ENCODE results near the gene LIPJ. TPM values are rescaled to one million over a fixed set of nuclear protein-coding genes. Genes with fewer than 3 reads are reported as not detected.

Gene LIPJ
- polyA plus RNA-seq (ENCODE audit: insufficient read depth in 1 of 5, insufficient read length in 5 of 5, low replicate concordance in 1 of 5) = under 1 TPM; 0.09 to 0.31 (median 0.19) TPM
- long read RNA-seq, donor 1 = 0 reads
- long read RNA-seq, donor 2 = 0 reads
- long read RNA-seq, donor 3 = 0 reads
- long read RNA-seq, donor 4 = 0 reads
- long read RNA-seq, donor 5 = 0 reads
- long read RNA-seq, donor 6 = 0 reads
- long read RNA-seq, donor 7 = 0 reads
- long read RNA-seq, donor 8 = 0 reads

- DNase-seq = no peak
These were observed at the start of gene LIPJ for GRCh38 chr10:88586462-88586861. LIPJ (plus strand) TSS chr10:88586762; CDS start chr10:88590688, 3,926 bp downstream.

- no peak for DNase-seq
These were observed 49.2 kb upstream of the LIPJ start for GRCh38 chr10:88537322-88537721.

- peak; percentile 75 to 80 for DNase-seq
These were observed 48.5 kb upstream of the LIPJ start for GRCh38 chr10:88538048-88538447.

- DNase-seq = no peak
These were observed 46.2 kb upstream of the LIPJ start for GRCh38 chr10:88540351-88540750.

GRCh38 chr10:88541116-88541626 lies 45.4 kb upstream of the LIPJ start:
- DNase-seq = no peak

GRCh38 chr10:88542522-88542921 lies 44.0 kb upstream of the LIPJ start:
- no peak for DNase-seq

GRCh38 chr10:88544140-88544870 lies 42.3 kb upstream of the LIPJ start:
- DNase-seq = no peak

- DNase-seq = no peak
These were observed 41.2 kb upstream of the LIPJ start for GRCh38 chr10:88545359-88545758.

- DNase-seq = no peak
These were observed 40.1 kb upstream of the LIPJ start for GRCh38 chr10:88546497-88546896.

- no peak for DNase-seq
These were observed 35.3 kb upstream of the LIPJ start for GRCh38 chr10:88551246-88551645.

- DNase-seq = peak; percentile 55 to 57
These were observed 33.3 kb upstream of the LIPJ start for GRCh38 chr10:88553116-88553752.

- DNase-seq = no peak
These were observed 31.2 kb upstream of the LIPJ start for GRCh38 chr10:88555190-88555908.

- no peak for DNase-seq
These were observed 29.3 kb upstream of the LIPJ start for GRCh38 chr10:88557256-88557655.

- no peak for DNase-seq
These were observed 28.9 kb upstream of the LIPJ start for GRCh38 chr10:88557658-88558057.

GRCh38 chr10:88562152-88562551 lies 24.4 kb upstream of the LIPJ start:
- no peak for DNase-seq

- DNase-seq = no peak
These were observed 21.5 kb upstream of the LIPJ start for GRCh38 chr10:88565072-88565471.

- DNase-seq = no peak
These were observed 4.2 kb upstream of the LIPJ start for GRCh38 chr10:88582411-88582805.

- DNase-seq = peak; percentile 56 to 75
These were observed 3.6 kb upstream of the LIPJ start, which contains the start of gene RNLS for GRCh38 chr10:88582806-88583583. RNLS (minus strand) TSS chr10:88583318.

- DNase-seq = no peak
These were observed 3.0 kb upstream of the LIPJ start for GRCh38 chr10:88583584-88583957.

- DNase-seq = no peak
These were observed 5.8 kb downstream of the LIPJ start for GRCh38 chr10:88592381-88592780.

GRCh38 chr10:88592906-88593305 lies 6.3 kb downstream of the LIPJ start:
- DNase-seq = no peak

All from right lung (tissue), 10 donors.